H1 (cell line): ENCODE measurements around the gene ZNF536. TPM values are rescaled to one million over a fixed set of nuclear protein-coding genes. Genes with fewer than 3 reads are reported as not detected.

ENCODE experiments used
- CTCF ChIA-PET: fragments of 300-600 bp; sonication (Branson Sonifier 250); formaldehyde crosslinking; loops from one replicate; lab custom pipeline; 2021; ENCODE audit not compliant: partially characterized antibody; lab: Charles Lee
- POLR2A ChIA-PET: fragments of 300-600 bp; sonication (Branson Sonifier 250); formaldehyde crosslinking; loops from one replicate; lab custom pipeline; 2021; ENCODE audit warnings: inconsistent platforms; ENCODE audit not compliant: partially characterized antibody; lab: Charles Lee
- DNase-seq, 2 experiments: peaks; one replicate each; pipeline versions ENCODE4 v3.0.0 to v3.0.0-alpha.2; 2010 to 2022; ENCODE audit warnings: low spot score in 2 of 2, low read depth in 1 of 2, mixed read lengths in 1 of 2
- FAIRE-seq: peaks from 2 replicates; lab custom pipeline; 2011; peaks lifted over from hg19 to GRCh38; lab: Jason Lieb, UNC
- H2AFZ ChIP-seq: 2 replicates; pipeline ENCODE4 v1.8.1; 2012; ENCODE audit warnings: low read length, inconsistent platforms
- H2AK5ac ChIP-seq: 2 replicates; pipeline ENCODE4 v1.6.1; 2013; ENCODE audit warnings: low read depth, low read length
- H2BK120ac ChIP-seq: replicated peaks from 2 replicates; pipeline ENCODE3; 2013; ENCODE audit warnings: low read depth, low read length, inconsistent platforms
- H2BK12ac ChIP-seq: 2 replicates; pipeline ENCODE4 v1.6.1; 2013; ENCODE audit warnings: low read depth, low read length
- H2BK15ac ChIP-seq: 2 replicates; pipeline ENCODE4 v1.6.1; 2013; ENCODE audit warnings: low read length
- H2BK20ac ChIP-seq: 2 replicates; pipeline ENCODE4 v1.6.1; 2013; ENCODE audit warnings: low read length
- H2BK5ac ChIP-seq: 2 replicates; pipeline ENCODE4 v1.6.1; 2013; ENCODE audit warnings: low read depth, low read length
- H3K14ac ChIP-seq: 2 replicates; pipeline ENCODE4 v1.6.1; 2013; ENCODE audit warnings: inconsistent platforms; ENCODE audit not compliant: insufficient read length
- H3K18ac ChIP-seq: 2 replicates; pipeline ENCODE4 v1.6.1; 2013; ENCODE audit warnings: low read length; ENCODE audit errors: extremely low read depth
- H3K23ac ChIP-seq: 2 replicates; pipeline ENCODE4 v1.6.1; 2013; ENCODE audit warnings: inconsistent platforms; ENCODE audit not compliant: insufficient read length
- H3K23me2 ChIP-seq: 2 replicates; pipeline ENCODE4 v1.6.1; 2013; ENCODE audit warnings: low read depth, low read length
- H3K27ac ChIP-seq: 2 replicates; pipeline ENCODE4 v1.6.1; 2011; ENCODE audit warnings: low read depth, low read length, inconsistent platforms
- H3K27me3 ChIP-seq, 4 experiments: replicated peaks in 1 of 4; 1 replicate in 1 of 4; 2 replicates in 3 of 4; pipeline versions ENCODE4 v1.6.1 to v1.8.1; 2011 to 2013; ENCODE audit warnings: low read length in 3 of 4, mild to moderate bottlenecking in 3 of 4, inconsistent platforms in 2 of 4, mixed read lengths in 2 of 4, moderate library complexity in 1 of 4; ENCODE audit not compliant: control insufficient read depth in 3 of 4, insufficient read depth in 3 of 4; ENCODE audit errors: extremely low read depth in 1 of 4
- H3K36me3 ChIP-seq, 4 experiments: 2 replicates each; pipeline versions ENCODE4 v1.6.1 to v1.8.1; 2011 to 2013; ENCODE audit warnings: mild to moderate bottlenecking in 4 of 4, low read length in 3 of 4, moderate library complexity in 2 of 4, control low read depth in 1 of 4, inconsistent platforms in 1 of 4; ENCODE audit not compliant: insufficient read depth in 4 of 4, control insufficient read depth in 2 of 4
- H3K4ac ChIP-seq: replicated peaks from 2 replicates; pipeline ENCODE3; 2013; ENCODE audit warnings: low read length, low read depth, mixed read lengths, inconsistent platforms; ENCODE audit not compliant: insufficient read length
- H3K4me1 ChIP-seq, 4 experiments: replicated peaks in 1 of 4; 1 replicate in 1 of 4; 2 replicates in 3 of 4; pipeline versions ENCODE4 v1.6.1 to v1.8.1; 2011 to 2013; ENCODE audit warnings: low read length in 3 of 4, inconsistent platforms in 2 of 4, mixed read lengths in 1 of 4; ENCODE audit not compliant: insufficient read depth in 4 of 4, control insufficient read depth in 3 of 4
- H3K4me2 ChIP-seq, 2 experiments: 2 replicates each; pipeline versions ENCODE4 v1.6.1 to v1.8.1; 2011 to 2013; ENCODE audit warnings: low read depth in 2 of 2, low read length in 2 of 2, control low read depth in 1 of 2, inconsistent platforms in 1 of 2, mild to moderate bottlenecking in 1 of 2; ENCODE audit not compliant: insufficient read depth in 1 of 2
- H3K4me3 ChIP-seq, 4 experiments: fragments of 200-600, 300-600 bp in 1 of 4; sonication (generic), shearing (Covaris generic), sonication (Bioruptor Twin) in 1 of 4; 2 replicates each; pipeline versions ENCODE4 v1.5.1 to v1.8.1; 2011 to 2016; ENCODE audit warnings: low read length in 4 of 4, low read depth in 3 of 4, control low read depth in 2 of 4, inconsistent platforms in 2 of 4, mild to moderate bottlenecking in 2 of 4, mixed read lengths in 1 of 4, moderate library complexity in 1 of 4; ENCODE audit not compliant: insufficient read depth in 2 of 4; ENCODE audit errors: extremely low read depth in 1 of 4
- H3K56ac ChIP-seq: replicated peaks from 2 replicates; pipeline ENCODE3; 2013; ENCODE audit warnings: low read depth, mild to moderate bottlenecking, mixed read lengths, low read length, inconsistent platforms; ENCODE audit not compliant: insufficient read length
- H3K79me1 ChIP-seq: 2 replicates; pipeline ENCODE4 v1.6.1; 2013; ENCODE audit warnings: low read depth, low read length, control low read depth
- H3K79me2 ChIP-seq, 2 experiments: 2 replicates each; pipeline versions ENCODE4 v1.6.1 to v1.8.1; 2012 to 2013; ENCODE audit warnings: low read length in 2 of 2, mild to moderate bottlenecking in 2 of 2, inconsistent platforms in 1 of 2; ENCODE audit not compliant: insufficient read depth in 2 of 2, control insufficient read depth in 1 of 2
- H3K9ac ChIP-seq, 4 experiments: replicated peaks in 1 of 4; 1 replicate in 1 of 4; 2 replicates in 3 of 4; pipeline versions ENCODE4 v1.6.1 to v1.8.1; 2011 to 2013; ENCODE audit warnings: low read depth in 3 of 4, low read length in 3 of 4, control low read depth in 2 of 4, mild to moderate bottlenecking in 2 of 4, moderate library complexity in 2 of 4, inconsistent platforms in 1 of 4; ENCODE audit errors: extremely low read depth in 1 of 4
- H3K9me3 ChIP-seq, 2 experiments: 2 replicates each; pipeline versions ENCODE4 v1.6.1 to v1.8.1; 2012 to 2013; ENCODE audit warnings: mild to moderate bottlenecking in 2 of 2, moderate library complexity in 2 of 2, control low read depth in 1 of 2, inconsistent platforms in 1 of 2, low read depth in 1 of 2, low read length in 1 of 2, mixed read lengths in 1 of 2; ENCODE audit not compliant: insufficient read depth in 2 of 2
- H4K20me1 ChIP-seq, 2 experiments: replicated peaks in 1 of 2; 2 replicates each; pipeline versions ENCODE3 to v1.8.1; 2011 to 2013; ENCODE audit warnings: inconsistent platforms in 2 of 2, low read length in 2 of 2, mild to moderate bottlenecking in 1 of 2; ENCODE audit not compliant: insufficient read depth in 2 of 2, control insufficient read depth in 1 of 2
- H4K5ac ChIP-seq: 2 replicates; pipeline ENCODE4 v1.6.1; 2013; ENCODE audit warnings: low read length, low read depth, mixed read lengths, inconsistent platforms; ENCODE audit not compliant: insufficient read length
- H4K8ac ChIP-seq: 2 replicates; pipeline ENCODE4 v1.8.0; 2013; ENCODE audit warnings: mild to moderate bottlenecking, moderate library complexity, low read length, inconsistent platforms; ENCODE audit not compliant: insufficient read depth; ENCODE audit errors: extremely low read depth
- H4K91ac ChIP-seq: replicated peaks from 2 replicates; pipeline ENCODE3; 2013; ENCODE audit warnings: low read length, mixed read lengths, inconsistent platforms; ENCODE audit not compliant: insufficient read length
- CBX5 ChIP-seq: fragments of 300-800, 300-1000 bp; sonication (generic); IDR thresholded peaks from 2 replicates; pipeline ENCODE4 v1.7.1; 2016; ENCODE audit warnings: antibody characterized with exemption, low read length, low read depth
- POU5F1 ChIP-seq: IDR thresholded peaks from 2 replicates; pipeline ENCODE4 v1.6.1; 2011; ENCODE audit warnings: low read depth, mild to moderate bottlenecking, low read length, moderate library complexity
- RBBP5 ChIP-seq: IDR thresholded peaks from 2 replicates; pipeline ENCODE4 v1.7.1; 2012; ENCODE audit warnings: low read depth, mild to moderate bottlenecking, inconsistent platforms, low read length, moderate library complexity, borderline replicate concordance
- SIN3A ChIP-seq, 2 experiments: IDR thresholded peaks in 1 of 2; conservative IDR thresholded peaks in 1 of 2; 2 replicates each; pipeline ENCODE4 v1.6.1; 2011 to 2012; ENCODE audit warnings: low read length in 2 of 2, improper control_type of control experiment in 1 of 2, low read depth in 1 of 2, mild to moderate bottlenecking in 1 of 2
- WGBS, 2 experiments: shearing (Covaris generic) in 1 of 2; methylation state at CpG; one replicate each; pipeline versions ENCODE4 v1.1.6 to v1.1.7; 2013 to 2015; ENCODE audit warnings: low lambda C conversion rate in 2 of 2, mixed read lengths in 2 of 2, inconsistent platforms in 1 of 2, low coverage in 1 of 2, missing lambda C conversion rate in 1 of 2; ENCODE audit not compliant: insufficient replicate concordance in 2 of 2, insufficient coverage in 1 of 2, insufficient read length in 1 of 2; ENCODE audit errors: extremely low coverage in 1 of 2, missing lambda C conversion rate in 1 of 2; 5-methylcytosine and 5-hydroxymethylcytosine counted together
- polyA plus RNA-seq, 7 experiments: library from polyadenylated mRNA; depleted of rRNA in 3 of 7; stranded (reverse) in 5 of 7; unstranded in 2 of 7; fragments of >200 nt in 5 of 7; fragments of 200-250 nt in 2 of 7; gene quantifications; 1 replicate in 5 of 7; 2 replicates in 1 of 7; 4 replicates in 1 of 7; pipeline versions ENCODE4 v1.2.1 to v1.2.3, GENCODE V29; 2011 to 2013; ENCODE audit warnings: missing spikeins in 2 of 7, mixed read lengths in 2 of 7
- total RNA-seq: library from RNA; stranded (reverse); fragmentation: NEBNext Ultra II Directional; extraction: Animal tissue kit (Norgen Biotek cat#: 25700); gene quantifications from 2 replicates; pipeline ENCODE4 v1.2.1, GENCODE V29; 2021
- TF ChIP-seq, protein P1 (sequence below): IDR thresholded peaks from 2 replicates; pipeline ENCODE4 v1.6.1; 2012; ENCODE audit warnings: inconsistent platforms

ZNF536 gene
- total and polyA plus RNA-seq, 2 of the 8 experiments (the other 6 are each of a cell fraction or from before 2014, with no cell fraction given): 0.09 to 0.11 TPM

DNA sequence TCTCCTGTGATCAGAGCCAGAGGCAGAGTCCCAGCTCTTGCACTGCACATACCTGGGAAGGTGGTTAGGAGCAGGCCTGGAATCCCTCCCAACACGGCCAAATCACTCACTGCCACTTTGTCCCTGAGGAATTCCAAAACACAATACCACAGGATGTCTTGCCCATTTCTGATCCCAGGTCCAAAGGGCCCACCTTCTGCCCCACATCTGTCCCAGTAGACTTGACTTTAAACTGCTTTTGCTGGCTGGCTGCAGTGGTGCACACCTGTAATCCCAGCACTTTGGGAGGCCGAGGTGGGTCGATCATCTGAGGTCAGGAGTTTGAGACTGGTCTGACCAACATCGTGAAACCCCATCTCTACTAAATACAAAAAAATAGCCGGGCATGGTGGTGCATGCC lies 18.9 kb downstream of the ZNF536 start:
- H4K8ac ChIP-seq: no peak overlapping the region; the same call in 1 of the 2 replicates
- 76% methylated on average over 5 of the region's 5 CpGs; no CpG with 5 or more reads in 1 of the 2 experiments for WGBS, 2 experiments
- TF ChIP-seq RBBP5: no peak
- no peak for TF ChIP-seq CBX5
- TF ChIP-seq, protein P1, sequence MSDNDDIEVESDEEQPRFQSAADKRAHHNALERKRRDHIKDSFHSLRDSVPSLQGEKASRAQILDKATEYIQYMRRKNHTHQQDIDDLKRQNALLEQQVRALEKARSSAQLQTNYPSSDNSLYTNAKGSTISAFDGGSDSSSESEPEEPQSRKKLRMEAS: no peak
- no peak for TF ChIP-seq POU5F1
- TF ChIP-seq SIN3A (conservative IDR thresholded peaks at IDR 0.05 in 1 of 2, IDR thresholded peaks at IDR 0.05 in 1 of 2; ENCODE audit: low read depth in 1 of 2, low read length in 2 of 2): no peak

More for the DNA sequence above, 18.9 kb downstream of the ZNF536 start:
- Histone ChIP-seq H3K4me3 (no peak overlapping the region), H3K23me2 (no peaks in the 10 kb centered on the region), H3K9ac (no peak overlapping the region), H3K27ac (no peak overlapping the region), H4K91ac (peak overlapping the region; percentile 22), H2BK120ac (no peak overlapping the region), H3K4ac (no peak overlapping the region), H4K5ac (no peak overlapping the region), H3K23ac (no peak overlapping the region), H2BK12ac (no peak overlapping the region; the same call in 1 of the 2 replicates), H3K79me1 (no peaks in the 10 kb centered on the region), H3K18ac (no peak overlapping the region), H3K4me2 (peak overlapping the region in 1 of 2 experiments; percentile 43; a peak in 1 of 4 replicates), H3K4me1 (peaks cover 0 to 8% (median 1%) of the 10 kb centered on the region in 4 experiments; a peak in 3 of 7 replicates), H3K36me3 (no peaks in the 10 kb centered on the region), H3K14ac (no peak overlapping the region), H4K20me1 (no peaks in the 10 kb centered on the region), H3K27me3 (peaks cover 0 to 11% (median 1%) of the 10 kb centered on the region in 4 experiments; a peak in 3 of 7 replicates), H3K56ac (no peak overlapping the region), H3K79me2 (no peaks in the 10 kb centered on the region), H2BK15ac (no peak overlapping the region), H2BK20ac (no peak overlapping the region), H2BK5ac (no peak overlapping the region), H2AK5ac (no peak overlapping the region), H3K9me3 (no peaks in the 10 kb centered on the region), H2AFZ (no peak overlapping the region)
- DNase-seq (no peak), FAIRE-seq (no peak)
- POLR2A ChIA-PET: no interaction called here
- CTCF ChIA-PET: interaction anchor here (0.9 to 1.8 kb wide), 5 partner anchors 10 to 277 kb away, joined by 3 to 4 read pairs (median 4); no protein-coding TSS in a partner anchor
